MV-4-11 (cell line): Measurements from ENCODE around the gene POC1A.
A peak's percentile ranks its signal among the peaks of the same experiment; 100 is the strongest.

Experiments
- DNase-seq: peaks from one replicate; lab custom pipeline; 2025; lab: John Stamatoyannopoulos, UW

The POC1A gene

DNA sequence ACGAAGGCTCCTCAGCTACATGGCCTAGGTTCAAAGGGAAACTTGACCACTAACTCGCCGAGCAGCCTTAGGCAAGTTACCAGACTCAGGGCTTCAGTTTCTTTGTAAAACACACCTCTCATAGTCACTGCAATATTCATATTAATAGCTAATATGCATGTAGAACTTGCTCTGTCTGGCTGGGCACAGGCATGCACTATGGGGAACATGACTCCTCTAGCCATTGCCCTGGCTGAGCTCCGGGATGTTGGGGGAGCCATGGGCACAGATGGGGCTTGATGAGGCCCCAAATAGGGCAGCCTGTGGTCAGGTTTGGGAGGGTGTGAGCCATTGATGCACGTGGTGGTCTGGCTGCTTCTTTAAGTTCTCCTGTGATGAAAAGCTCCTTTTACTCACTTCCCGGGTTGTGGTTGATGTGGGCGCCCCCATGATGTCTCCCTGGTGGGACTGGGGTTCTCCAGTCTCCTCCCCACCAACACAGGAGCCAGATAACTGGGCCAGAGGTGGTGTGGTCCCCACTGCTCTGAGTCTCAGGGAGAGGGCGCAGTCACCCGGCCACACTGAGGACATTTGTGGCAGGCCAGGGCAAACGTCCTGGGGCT lies 68.4 kb downstream of the POC1A start:
- DNase-seq: peak; percentile 75

DNA sequence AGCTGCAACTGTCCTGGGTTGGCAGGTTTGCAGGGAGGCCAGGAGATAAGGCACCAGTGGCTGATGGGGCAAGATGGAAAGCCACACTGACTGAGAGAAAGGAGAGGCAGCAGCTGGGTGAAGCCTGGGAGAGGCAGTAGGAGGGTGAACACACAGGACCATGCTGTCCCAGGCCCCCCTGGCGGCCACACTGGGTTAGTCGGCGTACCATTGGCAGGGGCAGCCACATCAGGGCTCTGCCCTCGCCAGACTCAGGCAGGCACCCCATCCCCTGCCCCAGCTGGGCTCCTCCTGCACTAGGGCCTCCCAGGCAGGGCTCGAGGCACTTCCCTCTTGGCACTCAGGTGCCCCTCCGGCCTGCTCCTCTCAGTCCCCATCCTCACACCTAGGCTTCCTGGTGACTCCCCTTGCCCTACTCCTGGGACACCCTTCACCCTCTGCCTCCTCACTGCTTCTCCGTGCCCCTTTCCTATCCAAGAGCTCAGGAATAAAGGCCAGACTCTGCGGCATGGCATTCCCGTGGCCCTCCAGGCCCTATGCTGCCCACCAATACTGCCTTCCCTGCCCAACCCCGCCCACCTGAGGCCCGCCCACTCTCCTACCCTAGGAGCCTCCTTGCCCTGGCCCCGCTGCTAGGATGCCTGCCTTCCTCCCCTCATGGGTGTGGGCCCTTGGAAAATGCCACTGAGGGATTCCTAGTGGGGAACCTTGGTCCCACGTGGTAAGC lies 69.1 kb downstream of the POC1A start:
- no peak for DNase-seq

DNA sequence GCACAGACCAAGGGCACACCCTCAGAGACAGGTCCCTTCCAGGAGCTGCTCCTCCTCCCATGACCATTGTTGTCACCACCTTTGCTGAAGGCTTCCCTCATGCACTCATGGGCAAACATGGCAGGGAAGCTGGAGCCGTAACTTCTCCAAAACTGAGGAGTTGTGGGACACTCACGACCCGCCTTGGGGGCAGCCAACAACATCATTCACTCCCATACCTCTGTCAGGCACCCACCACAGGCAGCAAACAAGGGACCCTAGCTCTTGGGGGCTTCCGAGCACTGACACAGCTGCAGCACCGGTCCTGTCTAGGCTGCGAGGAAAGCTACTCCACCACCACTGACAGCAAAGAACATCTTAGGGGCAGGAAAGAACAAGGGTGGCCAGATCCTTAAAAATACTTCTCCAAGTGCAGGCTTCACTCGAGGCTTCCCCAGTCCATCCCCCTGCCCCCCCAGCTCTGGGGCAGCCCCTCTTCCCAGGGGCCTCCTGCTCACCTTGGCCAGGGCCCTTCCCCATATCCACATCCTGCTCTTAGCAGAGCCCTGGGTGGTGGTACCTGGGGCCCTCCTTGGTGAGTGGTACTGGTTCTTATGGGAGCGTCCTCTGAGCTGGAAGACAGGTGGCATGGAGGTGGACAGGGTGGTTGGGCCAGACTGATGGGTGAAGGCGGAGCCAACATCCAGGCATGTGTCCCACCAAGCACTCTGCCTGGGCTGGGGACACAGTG lies 69.8 kb downstream of the POC1A start:
- no peak for DNase-seq

DNA sequence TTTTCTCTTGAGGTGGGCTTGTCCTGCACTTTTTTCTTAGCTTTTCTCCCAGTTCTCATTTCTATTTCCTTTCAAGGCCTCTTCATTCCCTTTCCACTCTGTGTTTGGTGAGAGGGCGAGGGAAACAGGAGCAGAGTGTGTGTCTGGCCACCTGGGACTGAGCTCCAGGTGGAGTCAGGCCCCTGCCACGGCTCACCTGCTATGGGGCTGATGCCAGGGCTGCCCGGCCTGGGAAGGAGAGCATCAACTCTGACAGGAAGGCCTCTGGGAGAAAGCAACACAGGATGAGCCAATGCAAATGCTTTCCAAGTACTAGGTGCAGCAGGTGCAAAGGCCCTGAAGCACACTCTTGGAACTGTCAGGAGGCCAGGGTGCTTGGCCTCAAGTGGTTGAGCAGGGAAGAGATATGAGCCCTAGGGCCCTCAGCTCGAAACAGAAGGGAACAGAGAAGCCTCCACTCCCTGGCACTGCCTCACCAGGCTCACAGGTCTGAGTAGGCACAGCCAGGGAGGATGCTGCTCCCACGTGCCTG lies 70.6 kb downstream of the POC1A start:
- DNase-seq: no peak

DNA sequence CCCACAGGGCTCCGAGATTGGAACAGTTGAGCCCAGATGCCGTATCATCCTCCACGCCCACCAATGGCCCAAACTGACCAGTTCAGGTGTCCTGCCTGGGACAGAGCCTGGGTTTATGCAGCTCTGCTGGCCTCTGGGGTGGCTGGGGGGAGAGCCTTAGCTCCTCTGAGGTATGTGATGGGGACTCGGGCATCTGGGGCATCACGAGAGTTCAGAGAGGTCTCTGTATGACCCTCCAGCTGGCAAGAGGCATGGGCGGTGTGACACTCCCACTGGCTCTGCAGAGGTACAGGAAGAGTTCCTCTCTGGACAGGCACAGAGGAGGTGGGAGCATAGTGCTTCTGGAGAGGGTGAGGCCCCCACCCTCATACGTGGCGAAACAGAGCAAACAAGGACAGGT lies 71.3 kb downstream of the POC1A start:
- no peak for DNase-seq

DNA sequence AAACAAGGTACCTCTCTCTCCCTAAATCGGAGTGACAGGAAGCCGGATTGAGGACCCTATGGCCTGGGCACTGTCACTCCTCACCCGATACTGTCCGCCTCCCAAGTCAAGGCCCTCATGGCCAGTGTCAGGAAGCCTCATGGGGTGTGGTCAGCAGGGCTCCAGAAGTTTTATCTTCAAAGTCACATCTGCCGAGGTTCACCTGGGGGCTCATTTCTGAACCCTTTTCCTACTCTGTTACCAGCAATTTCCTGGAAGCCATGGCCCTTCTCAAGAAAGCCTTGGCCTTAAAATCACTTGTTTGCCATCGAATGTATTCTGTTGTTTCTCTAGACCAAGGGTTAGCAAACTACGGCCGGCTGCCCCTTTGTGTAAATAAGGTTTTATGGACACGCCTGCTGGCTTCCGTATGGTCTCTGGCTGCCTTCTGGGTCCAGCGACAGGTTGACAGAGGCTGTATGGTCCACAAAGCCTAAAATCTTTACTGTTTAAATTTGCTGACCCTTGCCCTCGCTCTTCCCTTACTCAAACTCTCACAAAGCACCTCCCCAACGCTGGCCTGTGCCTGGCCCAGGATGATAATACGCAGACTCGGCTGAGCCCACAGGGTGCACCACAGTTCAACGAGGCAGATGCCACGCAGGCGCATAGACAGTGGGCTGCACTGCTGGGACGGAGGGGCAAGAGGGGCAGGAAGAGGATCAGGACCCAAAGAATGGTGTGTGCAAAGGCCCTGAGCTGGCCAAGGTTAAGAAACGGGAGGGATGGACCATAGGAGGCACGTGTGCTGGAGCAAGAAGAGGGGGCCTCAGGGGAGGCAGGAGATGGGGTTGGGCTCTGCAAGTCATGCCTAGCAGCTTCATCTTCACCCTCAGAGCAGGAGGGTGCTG lies 73.1 kb downstream of the POC1A start:
- DNase-seq: no peak

DNA sequence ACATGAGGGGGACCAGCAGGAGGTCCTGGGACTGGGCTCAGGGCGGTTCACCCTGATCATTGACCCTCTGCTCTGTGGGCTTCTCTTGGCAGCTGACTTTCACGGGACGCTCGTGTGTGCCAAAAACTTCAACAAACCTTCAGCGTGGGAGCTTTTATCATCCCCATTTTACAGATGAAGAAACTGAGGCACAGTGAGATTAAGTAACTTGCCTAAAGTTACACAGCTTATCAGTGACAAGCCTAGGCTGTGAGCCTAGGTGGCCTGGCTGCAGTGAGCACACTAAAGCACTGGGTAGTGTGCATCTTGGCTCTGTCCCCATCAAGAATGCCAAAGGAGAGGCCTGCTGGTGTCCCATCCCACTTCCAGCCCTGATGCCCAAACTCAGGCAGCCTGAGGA lies 74.3 kb downstream of the POC1A start:
- no peak for DNase-seq

DNA sequence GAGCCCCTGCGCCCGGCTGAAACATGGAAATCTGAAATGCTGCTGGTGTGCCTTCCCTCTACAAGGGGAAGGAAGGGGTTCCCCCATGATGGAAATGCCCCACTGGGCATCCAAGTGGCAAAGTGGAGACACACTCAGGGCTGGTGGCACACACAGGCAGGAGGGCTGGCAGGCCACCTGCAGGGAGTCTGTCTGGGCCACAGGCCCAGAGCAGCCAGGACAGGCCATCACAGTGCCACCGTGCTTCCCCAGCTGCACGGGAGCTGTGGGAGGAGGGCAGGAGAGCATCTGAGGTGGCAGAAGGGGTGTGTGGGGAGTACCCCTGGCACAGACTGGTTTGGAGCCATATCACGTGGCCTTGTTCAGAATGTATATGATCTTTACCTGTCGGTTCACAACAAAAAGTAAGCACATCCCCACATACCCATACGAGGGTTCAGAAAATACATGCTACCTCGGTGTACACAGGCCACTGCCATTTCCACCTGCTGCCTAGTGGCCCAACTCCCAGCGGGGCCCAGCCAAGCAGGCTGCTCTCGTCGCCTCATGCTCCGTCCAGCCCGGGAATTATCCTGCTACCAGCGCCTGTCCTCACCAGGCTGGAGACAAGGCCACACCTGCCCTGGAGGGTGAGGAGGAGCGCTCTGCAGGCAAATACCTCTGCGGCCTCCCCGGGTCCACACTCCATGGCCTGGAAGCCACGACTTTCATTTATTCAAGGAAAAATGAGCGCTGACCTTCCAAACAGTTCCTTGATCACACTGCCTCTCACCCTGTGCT lies 75.3 kb downstream of the POC1A start:
- no peak for DNase-seq

DNA sequence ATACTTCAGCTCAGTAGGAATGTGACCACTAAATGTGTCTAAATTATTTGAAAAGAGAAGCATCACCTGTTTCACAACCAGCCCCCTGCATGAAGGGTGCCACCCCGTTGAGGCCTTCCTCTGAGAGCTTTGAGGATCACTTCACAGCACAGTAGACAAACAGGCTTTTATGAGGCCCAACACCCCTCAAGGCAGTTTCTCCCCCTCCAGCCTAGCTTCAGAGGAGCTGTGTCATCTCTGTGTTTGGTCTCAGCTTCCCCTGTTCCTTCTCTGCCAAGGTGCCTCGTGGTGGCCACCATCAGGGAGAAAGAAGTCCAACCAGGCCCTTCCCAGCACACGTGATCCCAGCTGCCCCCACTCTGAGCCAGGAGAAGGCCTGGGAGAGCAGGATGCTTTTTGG lies 76.3 kb downstream of the POC1A start:
- DNase-seq: no peak

DNA sequence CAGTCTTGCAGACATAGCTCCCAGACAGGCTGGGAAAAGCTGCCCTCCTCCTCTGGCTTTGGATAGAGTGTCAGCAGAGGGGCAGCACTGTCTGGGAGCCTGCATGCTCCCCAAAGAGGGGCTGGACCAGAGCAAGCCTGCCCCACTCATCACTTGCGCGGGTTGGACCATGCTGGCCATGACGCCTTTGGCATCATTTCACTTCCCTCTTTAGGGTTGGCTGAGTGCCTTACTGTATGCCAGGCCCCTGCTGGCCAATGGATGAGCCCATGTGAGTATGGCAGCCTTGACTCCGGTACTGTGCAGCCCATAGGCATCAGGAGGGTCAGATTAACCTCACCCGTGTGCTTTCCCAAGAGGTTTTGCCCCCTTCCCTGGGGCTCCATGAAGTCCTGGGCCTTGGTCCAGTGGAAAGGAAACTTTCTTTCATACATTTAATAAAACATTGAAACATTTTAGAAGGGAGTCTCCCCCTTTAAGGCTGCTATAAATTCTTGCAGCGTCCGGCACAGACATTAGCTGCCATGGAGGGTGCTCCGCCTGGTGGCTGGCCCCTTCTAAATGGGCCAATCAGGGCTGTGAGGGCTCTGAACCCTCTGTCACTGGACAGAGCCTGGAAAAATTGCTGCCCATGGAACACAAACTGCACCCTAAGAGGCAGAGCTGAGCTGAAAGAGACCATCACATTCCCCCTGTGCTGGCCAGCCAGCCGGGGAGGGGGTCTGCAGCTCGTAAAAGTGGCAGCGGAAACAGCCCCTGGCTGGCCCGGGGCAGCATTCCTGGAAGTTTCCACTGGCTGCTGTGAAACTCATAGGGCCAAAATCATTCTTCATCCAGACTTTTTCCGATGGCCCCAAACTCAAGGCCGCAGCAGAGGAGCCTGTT lies 77.1 kb downstream of the POC1A start:
- DNase-seq: peak; percentile 31

DNA sequence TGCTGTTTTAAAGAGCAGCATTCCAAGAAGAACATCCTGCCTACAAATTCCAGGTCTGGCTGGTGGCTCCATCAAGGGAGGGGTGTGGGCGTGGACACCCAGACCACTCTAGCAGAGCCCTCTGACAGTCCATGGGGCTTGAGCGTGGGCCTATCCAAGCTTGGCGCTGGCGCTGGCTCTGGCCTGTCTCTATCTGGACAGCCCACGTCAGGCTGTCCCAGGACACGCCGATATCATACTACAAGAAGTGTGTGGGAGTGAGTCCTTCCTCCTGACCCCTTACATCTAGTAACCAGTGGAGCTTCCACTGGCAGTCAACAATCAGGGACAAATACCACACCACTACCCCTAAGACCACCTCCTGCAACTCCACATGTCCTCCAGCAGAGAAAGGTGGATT lies 80.7 kb downstream of the POC1A start:
- no peak for DNase-seq

DNA sequence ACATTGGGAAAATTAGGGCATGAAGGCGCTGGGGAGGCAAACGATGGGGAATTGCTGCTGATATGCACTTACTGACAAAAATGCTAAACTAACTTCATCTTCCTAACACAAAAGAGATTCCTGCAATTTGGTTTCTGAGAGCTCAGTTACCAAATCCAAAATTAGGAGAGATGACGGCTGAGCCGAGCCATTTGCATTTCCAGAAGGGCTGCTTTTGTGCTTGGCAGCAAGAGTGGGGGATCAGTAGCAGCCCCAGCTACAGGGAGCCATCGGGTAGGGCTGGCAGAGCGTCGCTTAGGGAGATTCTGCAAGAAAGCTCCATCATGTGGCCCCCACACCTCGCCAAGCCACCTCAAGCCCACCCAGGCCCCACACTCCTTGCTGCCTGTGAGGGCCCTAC lies 81.8 kb downstream of the POC1A start:
- DNase-seq: no peak

DNA sequence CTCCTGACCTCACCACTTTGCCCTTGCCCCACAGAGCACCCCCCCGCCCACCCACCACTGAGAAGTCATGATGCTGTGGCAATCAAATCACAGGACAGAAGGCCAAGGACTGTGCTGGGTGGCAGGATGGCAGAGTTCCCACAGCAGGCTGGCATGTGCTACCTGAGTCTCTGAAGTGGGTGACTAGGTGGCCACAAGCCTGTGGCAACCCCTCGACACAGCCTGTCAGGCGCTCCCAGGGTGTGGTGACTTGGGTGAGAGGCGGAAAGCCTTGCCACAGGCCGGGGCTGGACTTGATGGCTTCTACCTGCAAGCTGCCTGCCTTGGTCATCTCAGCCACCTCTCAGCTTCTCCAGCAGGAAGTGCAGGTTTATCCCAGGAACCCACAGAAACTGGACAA lies 82.2 kb downstream of the POC1A start:
- DNase-seq: no peak

DNA sequence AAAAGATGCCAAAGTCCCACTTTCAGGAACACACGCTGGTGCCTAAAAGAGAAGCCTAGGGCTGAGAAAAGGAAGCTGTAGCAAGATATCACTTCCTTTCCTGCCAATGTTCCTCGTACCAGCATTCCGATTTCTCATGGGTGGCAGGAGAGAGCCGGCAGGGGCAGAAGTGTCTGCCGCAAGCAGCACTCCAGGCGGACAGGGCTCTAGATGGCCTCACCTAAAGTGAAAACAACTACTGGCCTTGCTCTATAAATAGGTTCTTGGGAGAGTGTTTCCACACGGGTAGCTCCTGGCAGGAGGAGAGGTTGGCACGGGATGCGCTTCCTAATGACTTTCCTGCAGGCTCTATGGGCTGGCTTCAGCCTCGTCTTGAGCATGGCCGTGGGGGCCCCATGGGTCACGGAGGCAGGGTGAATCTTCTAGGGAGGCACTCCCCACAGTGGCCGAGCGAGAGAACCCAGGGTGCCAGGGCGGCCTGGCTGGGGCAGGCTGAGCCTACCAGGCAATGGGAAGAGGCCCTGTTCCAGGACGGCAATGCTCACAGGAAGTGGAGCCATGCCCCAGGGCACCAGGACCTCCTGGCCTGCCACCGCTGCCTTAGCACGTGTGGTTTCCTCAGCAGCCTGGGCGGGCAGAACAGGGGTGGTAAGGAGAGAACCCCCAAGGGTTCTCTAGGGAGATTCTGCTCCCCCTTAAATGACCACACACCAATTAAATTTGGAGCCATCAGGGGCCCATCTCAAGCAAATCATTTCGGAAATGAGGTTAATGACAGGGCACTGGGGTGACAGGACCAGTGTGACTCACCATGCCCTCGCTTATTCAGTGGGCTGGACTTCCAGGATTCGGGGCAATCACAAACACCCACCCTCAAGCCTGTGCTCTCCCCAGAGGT lies 83.2 kb downstream of the POC1A start:
- no peak for DNase-seq

DNA sequence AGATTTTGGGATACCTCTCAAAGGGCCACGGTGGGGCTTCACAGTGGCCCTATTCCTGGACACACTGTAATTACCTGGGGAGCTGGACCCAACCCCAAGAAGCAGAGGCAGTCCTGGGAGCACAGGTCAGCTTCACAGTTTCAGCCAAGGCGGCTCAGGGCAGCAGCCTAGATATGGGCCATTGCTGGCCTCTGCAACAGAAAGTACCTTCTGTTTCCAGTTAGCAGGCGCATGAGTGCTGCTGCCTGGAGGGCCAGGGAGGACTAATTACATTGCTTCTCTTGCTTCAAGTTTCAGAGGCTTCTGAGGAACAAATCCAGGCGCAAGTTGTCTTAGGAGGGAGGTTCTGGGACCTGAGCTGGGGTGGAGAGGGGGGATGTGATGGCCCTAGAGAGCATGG lies 84.4 kb downstream of the POC1A start:
- DNase-seq: no peak

DNA sequence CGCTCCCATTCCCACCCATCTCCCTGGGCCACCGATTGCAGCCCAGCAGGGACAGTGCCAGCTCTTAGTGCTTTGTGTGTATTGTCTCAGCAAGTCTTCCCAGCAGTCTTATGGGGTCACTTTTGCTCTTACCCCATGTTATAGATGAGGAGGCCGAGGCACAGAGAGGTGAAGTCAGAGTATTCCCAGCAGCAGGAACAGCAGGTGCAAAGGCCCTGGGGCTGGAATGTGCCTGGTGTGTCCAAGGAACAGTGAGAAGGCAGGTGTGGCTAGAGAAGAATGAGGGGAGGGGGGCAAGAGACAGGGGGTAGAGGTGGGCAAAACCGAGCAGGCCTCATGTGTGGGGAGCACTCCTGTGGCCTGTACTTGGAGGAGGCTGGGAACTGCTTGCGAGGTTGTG lies 85.1 kb downstream of the POC1A start:
- DNase-seq: no peak

DNA sequence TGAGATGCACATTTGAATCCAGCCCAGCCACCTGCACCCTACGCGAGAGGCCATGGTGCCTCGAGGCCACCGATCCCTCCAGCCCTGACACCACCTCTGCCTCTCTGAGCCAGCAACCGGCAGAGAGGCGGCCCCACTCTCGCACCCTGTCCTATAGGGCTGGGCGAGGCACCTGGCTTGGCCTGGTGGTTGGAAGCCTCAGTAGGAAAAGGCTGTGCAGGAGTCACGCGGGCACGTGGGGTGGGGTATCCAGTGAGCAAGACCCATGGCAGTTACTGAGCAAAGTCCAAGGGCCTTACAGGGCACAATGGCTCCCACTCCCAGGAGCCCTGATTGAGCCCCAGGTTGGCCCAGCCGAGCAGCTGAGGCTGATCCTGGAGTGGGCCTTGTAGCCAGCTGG lies 85.5 kb downstream of the POC1A start:
- no peak for DNase-seq

DNA sequence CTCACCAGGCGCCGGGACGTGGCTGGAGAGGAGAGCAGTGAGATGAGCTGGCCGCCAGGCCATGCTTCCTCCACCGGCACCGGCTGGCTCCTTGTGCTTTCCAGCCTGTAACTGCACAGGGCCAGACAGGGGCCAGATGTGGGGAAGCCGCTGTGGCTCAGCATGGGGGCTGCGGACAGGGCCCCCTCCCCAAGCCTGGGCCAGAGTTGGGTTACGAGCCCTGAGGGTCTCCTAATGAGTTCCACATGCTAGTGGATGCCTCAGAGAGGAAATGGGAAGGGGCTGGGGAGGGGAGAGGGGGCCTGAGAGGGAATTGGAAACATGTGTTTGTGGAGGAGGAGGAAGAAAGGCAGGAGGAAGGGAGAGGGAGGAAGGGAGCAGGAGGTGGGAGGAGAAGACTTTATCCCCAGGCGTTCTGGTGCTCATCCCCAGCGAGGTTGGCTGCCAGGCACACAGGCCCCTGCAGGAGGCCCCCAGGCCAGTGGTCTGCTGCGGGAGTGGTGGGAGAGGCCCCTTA lies 86.1 kb downstream of the POC1A start:
- no peak for DNase-seq

DNA sequence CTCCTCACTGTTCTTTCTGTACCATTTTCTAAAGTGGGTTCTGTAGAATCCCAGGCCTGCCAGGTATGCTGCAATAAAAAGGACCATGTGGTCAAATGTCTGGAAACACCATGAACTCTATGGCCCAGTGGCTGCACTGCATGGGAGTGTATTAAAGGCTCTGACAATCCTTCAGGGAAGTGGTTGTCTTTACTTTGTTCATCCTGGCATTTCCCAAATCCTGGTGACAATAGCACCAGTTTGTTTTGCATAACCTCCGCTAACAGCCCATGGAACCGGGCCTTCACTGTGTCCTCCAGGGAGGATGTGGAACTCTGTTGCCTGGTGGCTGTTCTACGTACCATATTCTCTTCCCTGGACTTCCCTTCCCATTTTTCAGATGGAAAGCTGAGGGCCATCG lies 86.7 kb downstream of the POC1A start:
- DNase-seq: no peak
